ENCODE data around the gene ENO1.

ENO1 gene

DNA sequence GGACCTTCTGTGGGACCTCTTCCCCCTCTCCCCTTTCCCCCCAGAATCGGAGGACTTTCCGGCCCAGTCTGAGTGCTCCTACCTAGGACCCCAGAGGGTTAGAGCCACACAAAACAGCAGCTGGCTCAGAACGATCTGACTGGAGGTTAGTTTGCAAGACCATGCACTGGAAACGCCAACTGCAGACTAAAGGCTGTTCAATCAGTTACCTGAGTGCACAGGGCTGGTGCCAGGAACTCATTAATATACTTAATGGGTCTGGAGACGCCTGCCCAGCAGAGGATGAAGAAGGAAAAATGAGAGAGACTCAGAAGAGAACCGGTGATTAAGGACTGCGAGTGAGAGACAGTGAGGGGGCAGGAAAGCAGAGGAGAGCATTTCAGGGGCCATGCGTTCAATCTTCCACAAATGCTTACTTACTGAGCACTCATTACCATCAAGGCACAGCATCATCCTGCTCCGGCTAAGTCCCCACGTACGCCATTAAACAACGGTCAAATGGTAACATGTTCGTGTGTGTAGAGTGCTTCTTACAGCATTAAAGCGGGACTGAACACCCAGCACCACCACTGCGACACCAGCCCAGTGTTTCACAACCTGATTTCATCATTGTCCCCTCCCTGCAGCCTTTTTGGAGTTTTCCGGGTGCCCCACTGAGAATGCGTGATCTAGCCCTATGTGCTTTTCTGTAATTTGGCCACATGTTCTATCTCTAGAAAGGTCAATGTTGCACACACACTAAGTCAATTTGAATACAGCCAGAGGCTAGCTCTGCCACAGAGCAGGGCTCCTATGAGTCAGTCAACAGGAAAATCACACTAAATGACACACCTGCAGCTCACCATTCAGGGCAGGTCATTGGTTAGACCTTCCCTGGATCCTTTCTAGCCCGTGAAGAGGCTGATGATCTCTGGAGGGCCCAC, 7.6 kb downstream of the ENO1 start:
- DNase-seq: no peak

DNA sequence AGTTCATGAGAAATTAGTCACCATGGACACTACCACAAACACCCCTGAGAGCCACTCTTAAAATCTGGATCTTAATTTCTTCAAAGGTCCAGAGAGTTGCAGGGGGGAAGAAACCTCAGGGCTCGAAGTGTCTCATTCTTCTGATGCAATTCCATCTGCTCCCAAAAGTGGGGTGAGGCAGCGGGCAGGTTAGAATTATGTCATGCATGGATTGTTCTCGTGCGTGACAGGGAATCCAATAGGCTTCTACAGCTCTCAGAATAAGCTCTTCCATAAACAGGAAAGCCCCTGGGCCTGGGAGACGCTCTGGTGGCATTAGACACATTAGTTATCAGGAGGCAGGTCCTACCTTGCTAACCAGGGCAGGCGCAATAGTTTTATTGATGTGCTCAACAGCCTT, 8.4 kb downstream of the ENO1 start:
- DNase-seq: no peak

DNA sequence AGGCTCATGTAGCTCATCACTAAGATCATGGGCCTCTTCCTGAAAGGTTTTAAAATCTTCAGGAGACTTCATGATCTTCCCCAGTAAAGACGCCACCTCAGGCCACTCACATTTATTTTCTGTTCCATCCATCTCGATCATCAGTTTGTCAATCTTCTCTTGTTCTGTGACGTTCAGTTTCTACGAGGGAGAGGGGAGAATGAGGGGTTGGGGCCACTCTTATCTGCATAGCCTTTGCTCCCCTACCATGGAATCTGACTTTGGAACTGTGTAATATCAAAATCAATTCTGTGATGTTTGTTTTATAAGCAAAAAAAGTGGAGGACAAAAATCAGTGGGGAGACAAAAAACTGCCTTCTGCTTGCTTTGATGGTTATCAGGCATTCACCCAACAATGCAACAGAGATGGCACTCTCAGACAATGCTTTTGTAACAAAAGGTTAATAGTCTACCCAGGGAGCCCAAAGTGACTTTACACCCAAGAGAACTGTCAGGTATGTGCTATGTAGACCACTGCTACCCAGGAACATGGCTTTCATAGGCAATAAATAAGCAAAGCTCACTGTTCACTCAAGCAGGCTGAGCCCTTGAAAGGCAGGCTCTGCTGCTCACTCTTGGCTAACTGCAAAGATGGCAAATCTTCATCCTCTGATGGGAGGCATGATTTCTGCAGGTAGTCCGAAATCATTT, 10.5 kb downstream of the ENO1 start:
- DNase-seq: no peak

DNA sequence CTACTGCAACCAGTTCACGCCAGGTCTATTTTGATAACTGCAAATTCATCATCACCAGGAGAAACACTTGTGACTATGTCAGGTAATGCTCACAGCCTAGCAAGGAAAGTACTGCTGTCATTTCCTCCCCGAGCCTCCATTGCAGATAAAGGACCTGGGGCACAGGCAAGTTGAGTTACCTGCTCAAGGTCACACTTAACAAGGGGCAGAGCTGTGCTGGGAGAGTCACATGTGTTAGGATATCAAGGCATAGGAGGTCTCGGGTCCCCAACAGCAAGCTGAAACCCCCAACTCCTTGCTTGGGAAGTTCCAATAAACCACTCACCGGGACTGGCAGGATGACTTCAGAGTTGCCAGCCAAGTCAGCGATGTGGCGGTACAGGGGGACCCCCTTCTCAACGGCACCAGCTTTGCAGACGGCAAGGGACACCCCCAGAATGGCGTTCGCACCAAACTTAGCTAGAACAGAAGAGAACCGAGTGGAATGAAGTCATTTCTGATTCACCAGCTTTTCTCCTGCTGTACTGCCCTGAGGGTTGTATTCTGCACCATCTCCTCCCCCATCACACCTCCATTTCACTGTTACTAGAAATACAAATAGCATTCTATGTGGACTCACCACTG, 11.6 kb downstream of the ENO1 start:
- DNase-seq: no peak

DNA sequence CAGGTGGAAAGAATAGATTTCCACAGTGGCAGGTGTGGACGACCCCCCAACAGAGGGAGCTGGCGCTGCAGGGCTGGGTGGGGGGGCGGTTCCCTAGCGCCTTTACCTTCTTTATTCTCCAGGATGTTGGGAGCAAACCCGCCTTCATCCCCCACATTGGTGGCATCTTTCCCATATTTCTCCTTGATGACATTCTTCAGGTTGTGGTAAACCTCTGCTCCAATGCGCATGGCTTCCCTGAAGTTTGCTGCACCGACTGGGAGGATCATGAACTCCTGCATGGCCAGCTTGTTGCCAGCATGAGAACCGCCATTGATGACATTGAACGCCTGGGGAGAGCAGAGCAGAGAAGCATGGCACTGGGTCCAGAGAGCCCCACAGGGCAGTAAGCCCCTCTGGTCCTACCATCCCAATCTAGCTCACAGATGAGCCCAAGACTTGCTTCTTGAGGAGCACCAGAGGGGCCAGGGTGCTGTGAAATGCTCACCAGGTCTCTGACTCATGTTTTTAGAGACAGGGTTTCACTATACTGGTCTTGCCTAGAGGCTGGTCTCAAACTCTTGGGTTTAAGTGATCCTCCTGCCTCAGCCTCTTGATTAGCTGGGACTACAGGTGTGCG, 12.2 kb downstream of the ENO1 start:
- no peak for DNase-seq

DNA sequence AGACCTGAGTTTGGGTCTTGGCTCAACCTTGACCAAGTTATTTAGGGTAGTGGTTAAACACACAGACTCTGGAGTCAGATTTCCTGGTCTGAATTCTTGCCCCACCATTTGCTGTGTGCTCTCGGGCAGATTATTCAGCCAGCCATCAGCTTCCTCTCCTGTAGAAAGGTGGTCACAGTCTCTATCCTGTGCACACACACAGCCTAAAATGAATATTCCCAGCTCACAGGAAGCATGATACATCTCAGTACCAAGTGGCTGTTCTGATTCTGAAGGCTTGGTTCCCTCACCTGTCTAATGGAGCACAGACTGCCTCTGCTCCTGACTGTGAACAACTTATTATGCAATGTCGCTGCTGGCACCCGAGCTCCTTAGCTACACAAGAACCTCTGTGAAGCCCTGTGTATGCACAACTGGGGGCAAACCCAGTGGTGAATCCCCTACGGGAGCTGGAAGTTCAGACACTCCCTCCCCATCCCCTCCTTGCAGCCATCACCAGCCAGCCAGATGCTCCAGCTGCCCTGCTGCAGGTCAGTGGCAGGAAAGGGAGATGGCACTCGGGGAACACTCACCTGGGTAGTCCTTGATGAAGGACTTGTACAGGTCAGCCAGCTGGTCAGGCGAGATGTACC, 13.7 kb downstream of the ENO1 start:
- DNase-seq: no peak

DNA sequence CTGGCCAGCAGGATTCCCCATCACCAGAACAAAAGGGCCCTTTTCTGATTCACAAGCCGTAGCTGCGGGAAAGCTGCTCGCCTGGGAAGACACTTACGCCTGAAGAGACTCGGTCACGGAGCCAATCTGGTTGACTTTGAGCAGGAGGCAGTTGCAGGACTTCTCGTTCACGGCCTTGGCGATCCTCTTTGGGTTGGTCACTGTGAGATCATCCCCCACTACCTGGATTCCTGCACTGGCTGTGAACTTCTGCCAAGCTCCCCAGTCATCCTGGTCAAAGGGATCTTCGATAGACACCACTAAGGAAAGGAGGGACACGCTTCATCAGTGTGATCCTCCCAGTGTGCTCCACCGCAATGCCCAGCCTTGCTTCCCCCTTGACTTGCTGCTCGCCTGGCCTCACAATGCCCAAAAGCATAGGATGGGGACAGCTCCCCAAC, 14.7 kb downstream of the ENO1 start:
- no peak for DNase-seq

DNA sequence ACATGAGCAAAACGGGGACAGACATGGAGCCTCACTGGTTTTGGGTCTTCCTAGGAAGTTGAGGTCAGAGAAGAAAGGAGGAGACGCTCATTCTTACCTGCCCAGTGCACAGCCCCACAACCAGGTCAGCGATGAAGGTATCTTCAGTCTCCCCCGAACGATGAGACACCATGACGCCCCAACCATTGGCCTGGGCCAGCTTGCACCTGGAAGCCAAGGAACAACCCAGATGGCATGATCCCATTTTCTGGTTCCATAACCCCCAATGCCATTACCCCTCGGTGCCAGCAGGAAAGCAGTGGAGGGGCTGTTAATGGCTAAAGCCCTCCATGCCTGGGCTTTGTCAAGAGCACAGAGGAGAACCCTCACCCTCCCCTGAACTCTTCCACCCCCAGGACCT, 15.3 kb downstream of the ENO1 start:
- no peak for DNase-seq

DNA sequence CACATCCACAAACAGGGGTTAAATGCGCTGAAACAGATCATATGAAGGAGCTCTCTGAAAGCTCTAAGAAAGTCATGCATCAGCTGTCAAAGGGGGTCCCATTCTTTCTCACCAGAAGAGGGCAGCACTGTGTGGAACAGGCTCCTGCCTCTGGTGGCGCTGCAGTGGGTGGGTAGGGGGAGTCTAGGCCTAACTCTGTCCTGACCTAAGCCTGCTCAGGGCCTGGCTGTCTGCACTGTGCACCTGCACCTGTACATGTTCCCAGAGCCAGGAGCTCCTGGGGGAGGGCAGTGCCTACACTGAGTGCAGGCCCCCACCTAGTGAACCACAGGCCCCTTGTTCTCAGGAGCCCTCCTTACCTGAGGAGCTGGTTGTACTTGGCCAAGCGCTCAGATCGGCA, 16.0 kb downstream of the ENO1 start:
- DNase-seq: no peak

DNA sequence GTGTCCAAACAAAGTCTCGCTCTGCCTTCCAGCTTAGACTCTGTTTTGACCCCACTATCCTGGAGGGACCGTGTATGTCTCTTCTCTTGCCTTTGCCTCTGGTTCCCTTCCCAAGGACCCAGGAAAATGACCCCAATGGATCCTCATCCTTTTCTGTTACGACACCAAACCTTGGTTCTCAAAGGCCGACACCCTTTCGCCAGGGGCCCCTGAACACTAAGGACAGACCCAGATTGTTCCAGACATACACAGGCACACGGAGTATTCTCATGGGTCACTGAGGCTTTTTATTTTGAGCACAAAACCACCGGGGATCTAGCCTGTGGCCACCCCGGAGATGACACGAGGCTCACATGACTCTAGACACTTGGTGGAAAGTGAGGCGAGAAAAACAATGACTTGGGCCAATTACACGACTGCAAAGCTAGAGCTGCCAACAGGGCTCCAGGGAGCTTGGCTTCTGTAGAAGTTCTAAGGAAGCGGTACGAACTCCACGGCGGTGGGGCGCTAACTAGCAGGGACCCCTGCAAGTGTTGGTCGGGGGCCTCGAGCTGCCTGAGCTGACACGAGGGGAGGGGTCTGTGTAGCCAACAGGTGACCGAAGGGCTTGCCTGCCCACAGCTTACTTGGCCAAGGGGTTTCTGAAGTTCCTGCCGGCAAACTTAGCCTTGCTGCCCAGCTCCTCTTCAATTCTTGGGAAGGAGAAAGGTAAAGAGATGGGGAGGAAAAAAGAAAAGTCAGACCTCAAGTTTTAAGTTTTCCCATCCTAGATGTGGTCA, 17.6 kb downstream of the ENO1 start:
- peak in 5 of 14 donors; percentile 10 to 31 (median 15) for DNase-seq

DNA sequence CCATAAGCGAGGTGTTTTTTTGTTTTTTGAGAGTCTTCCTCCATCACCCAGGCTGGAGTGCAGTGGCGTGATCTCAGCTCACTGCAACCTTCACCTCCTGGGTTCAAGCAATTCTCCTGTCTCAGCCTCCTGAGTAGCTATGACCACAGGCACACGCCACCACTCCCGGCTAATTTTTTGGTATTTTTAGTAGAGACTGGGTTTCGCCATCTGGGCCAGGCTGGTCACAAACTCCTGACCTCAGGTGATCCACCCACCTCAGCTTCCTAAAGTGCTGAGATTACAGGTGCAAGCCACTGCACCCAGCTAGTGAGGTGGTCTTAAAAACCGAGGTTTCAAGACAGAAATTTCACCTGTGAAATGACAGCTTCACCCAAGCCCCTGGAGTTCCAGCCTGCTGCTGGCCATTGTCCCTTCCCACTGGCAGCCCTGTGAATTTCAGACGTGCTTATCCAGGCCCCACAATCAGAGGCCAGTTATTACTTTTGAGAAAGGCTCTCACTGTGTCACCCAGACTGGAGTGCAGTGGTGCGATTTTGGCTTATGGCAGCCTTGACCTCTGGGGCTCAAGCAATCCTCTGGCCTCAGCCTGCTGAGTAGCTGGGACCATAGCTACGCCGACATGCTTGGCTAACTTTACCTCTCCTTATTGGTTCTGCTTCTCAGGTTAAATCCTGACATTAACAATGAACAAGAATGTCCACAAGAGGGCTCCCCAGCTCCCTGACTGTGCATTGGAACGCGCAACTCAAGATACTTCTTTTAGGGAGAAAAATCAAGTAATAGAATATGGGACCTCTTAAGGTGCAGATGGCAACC, 19.4 kb downstream of the ENO1 start:
- DNase-seq: peak in 2 of 14 donors; percentile 13 to 16

DNA sequence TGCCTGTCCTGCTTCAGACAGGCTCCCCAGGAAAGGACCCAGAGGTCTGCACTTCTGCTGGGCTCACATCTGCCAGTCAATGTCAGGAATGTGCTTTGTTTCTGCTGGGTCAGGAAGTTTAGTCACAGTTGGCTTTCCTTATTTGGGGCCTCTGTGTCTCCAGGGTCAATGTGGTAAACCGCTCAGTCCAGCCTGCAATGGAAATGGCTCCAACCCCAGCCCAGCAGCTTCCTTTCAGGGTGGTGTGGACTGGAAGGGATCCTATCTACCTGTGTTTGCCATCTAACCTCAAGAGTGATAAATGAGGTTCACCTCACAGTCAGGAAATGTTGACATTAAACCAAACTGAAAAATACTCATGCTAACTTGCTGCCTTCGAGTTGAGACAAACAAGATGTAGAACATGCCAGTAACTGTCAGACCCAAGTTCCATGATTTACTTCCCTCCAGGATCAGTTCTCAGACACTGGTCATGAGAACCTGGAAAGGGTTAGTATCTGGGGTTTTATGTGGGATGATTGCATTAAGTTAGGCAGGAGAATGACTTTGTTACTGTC, 20.3 kb downstream of the ENO1 start:
- no peak for DNase-seq

DNA sequence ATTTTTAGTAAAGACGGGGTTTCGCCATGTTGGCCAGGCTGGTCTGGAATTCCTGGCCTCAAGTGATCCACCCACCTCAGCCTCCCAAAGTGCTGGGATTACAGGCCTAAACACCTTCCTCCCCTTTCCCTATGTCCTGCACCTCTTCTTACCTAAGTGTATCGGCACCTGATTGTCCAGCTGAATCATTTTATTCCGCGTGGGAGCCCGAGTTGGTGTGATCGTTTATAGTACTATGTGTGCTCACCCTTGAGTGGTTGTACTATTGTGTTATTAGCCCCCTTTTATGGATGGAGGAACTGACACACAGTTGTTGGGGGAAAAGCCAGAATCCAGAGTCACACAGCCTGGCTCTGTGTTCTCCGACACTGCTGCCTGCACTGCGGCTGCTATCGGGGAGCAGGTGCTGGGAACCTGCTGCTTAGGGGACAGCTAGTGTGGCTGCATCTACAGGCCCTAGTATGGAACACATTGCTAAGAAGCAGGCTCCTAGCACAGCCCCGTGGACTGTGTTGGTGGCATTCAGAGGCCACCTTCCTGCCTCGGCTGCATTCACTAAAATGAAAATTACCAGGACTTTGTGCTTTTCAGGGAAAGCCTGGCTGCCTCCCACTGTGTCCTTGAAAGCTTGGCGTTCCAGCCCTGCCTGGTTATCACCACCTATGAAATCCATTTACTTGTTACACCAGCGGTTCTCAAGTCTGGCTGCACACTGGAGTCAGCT, 21.6 kb downstream of the ENO1 start:
- no peak for DNase-seq

DNA sequence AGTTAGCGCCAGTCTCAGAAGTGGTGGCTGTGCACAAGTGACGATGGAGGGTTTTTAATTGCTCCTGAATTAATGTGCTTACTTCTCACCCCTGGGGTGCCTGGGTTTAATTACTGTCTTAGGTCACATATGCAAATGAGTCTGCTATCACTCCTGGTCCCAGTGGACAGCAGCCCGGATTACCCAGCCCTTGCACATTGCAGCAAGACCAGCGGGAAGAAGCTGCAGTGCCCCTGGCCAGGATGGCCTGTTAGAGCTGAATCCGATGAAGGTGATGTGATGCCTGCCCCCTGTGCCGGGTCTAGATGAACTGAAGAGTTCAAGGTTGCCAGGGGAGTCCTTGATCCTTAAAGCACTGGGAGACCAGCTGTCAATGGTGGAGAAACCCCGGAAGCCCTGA, 24.2 kb downstream of the ENO1 start:
- no peak for DNase-seq

DNA sequence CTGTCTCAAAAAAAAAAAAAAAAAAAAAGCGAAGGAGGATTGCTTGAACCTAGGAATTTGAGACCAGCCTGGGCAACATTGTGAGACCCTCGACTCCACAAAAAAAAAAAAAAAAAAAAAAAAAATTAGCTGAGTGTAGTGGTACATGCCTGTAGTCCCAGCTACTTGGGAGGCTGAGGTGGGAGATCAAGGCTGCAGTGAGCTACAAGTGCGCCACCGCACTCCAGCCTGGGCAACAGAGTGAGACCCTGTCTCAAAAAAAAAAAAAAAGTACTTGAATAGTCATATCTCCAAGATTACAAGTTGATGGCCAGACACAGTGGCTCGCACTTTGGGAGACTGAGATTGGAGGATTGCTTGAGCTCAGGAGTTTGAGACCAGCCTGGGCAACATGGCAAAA, 27.4 kb downstream of the ENO1 start:
- DNase-seq: no peak

DNA sequence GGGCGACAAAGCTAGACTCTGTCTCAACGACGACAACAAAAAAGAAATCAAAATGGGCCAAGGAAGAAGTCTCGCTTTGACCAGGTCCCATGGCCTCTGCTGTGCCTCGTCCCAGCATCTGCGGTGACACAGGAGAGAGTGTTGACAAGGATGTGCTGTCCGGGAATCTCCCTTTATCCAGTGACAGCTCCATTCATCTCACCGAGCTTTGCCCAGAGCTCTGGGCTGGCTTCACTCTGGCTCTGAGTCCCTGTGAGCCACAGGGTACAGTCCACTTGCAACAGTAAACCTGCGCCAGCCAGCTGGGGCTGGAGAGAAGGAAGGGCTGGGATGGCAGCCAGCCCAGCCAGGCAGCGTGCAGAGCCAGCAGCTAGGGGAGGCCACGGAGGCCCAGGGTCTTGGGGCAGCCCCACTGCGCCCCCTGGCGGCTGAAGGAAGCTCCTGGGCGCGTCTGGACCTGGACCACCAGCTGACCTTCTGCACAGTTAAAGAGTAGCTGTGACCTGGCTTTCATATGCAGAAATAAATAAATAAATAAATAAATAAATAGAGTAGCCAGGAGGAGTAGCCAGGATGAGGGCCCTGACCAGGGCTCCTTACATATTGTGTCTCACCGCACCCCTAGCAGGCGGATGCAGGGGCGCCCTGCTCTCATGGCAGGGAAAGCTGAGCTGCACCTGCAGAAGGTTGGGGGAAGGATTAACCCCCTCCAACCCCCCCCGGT, 29.7 kb downstream of the ENO1 start:
- DNase-seq: peak; percentile 25 to 94 (median 87)

DNA sequence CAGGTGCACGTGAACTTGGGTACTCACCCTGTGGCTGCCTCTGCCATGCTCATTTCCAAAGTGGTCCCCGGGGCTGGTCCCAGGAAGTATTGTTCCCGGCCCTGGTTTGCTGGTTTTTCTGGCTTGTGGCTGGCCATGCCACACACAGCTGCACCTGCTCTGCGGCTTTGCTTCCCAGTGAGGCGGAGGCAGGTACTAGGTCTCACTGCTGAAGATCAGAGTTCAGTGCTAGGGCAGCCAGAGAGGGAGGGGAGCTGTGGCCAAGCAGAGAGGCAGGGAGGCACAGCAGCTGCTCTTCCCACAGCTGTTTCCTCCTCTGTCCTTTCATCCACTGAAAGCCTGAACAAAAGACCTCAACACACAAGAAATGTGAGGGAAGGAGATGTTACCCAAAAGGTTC, 30.5 kb downstream of the ENO1 start:
- peak in 1 of 14 donors; percentile 6 for DNase-seq

DNA sequence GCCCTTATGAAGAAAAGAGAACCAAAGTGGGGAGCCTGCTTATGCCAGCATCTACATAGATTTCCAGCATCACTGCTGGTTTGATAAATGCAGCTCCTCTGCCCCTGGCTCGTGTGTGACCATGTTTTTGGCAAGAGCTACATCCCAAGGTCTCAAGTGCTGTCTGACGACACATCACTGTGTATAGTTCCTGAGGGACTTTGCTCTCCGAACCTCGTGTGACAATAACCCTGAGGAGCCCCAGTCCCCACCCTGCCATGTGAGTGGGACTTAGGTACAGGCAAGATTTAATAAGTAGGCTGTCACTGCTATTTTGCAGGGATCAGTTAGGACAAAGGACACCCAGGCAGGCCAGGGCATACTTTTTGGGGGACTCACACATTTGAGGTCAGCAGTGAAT, 32.2 kb downstream of the ENO1 start:
- DNase-seq: no peak
